Stimulated activated CD8-positive, alpha-beta memory T cell treated with anti-CD3 and anti-CD28 coated beads, Interleukin-4, amount 100 ng/mL, for 1 hour (primary cell): ENCODE data around the gene SDE2.
A peak's percentile ranks its signal among the peaks of the same experiment; 100 is the strongest.

Source experiments
- DNase-seq, 2 donors: peaks; one replicate each; pipeline ENCODE4 v3.0.0-alpha.2; 2020; ENCODE audit warnings: low read depth in 2 of 2, low spot score in 1 of 2

The SDE2 gene

GRCh38 chr1:225999227-225999911 is at the start of gene SDE2:
SDE2 (minus strand) TSS chr1:225999343; CDS start chr1:225999312, 31 bp downstream.
- peak; percentile 99 to 100 for DNase-seq

- no peak for DNase-seq
Measured at GRCh38 chr1:226048886-226049285, 49.7 kb upstream of the SDE2 start.

GRCh38 chr1:226047495-226047894 is 48.4 kb upstream of the SDE2 start:
- no peak for DNase-seq

- DNase-seq, result no peak
Measured at GRCh38 chr1:226046240-226046639, 47.1 kb upstream of the SDE2 start.

GRCh38 chr1:226044514-226045101 is 45.5 kb upstream of the SDE2 start:
- no peak for DNase-seq

GRCh38 chr1:226041419-226041818 is 42.3 kb upstream of the SDE2 start:
- no peak for DNase-seq

GRCh38 chr1:226038661-226039060 is 39.5 kb upstream of the SDE2 start:
- DNase-seq, result no peak

GRCh38 chr1:226035915-226036314 is 36.8 kb upstream of the SDE2 start:
- DNase-seq, result no peak

GRCh38 chr1:226034482-226034881 is 35.3 kb upstream of the SDE2 start:
- no peak for DNase-seq

GRCh38 chr1:226033991-226034390 is 34.8 kb upstream of the SDE2 start:
- no peak for DNase-seq

GRCh38 chr1:226033582-226033981 is 34.4 kb upstream of the SDE2 start:
- DNase-seq, result no peak

- no peak for DNase-seq
Measured at GRCh38 chr1:226029568-226030225, 30.6 kb upstream of the SDE2 start.

GRCh38 chr1:226029093-226029496 is 30.0 kb upstream of the SDE2 start:
- no peak for DNase-seq

GRCh38 chr1:226027538-226028217 is 28.5 kb upstream of the SDE2 start:
- no peak for DNase-seq

- no peak for DNase-seq
Measured at GRCh38 chr1:226026833-226027232, 27.7 kb upstream of the SDE2 start.

- DNase-seq, result no peak
Measured at GRCh38 chr1:226023735-226024134, 24.6 kb upstream of the SDE2 start.

- DNase-seq, result no peak
Measured at GRCh38 chr1:226021801-226022200, 22.7 kb upstream of the SDE2 start.

- DNase-seq, result no peak
Measured at GRCh38 chr1:226021401-226021800, 22.3 kb upstream of the SDE2 start.

GRCh38 chr1:226019572-226019971 is 20.4 kb upstream of the SDE2 start:
- no peak for DNase-seq

- no peak for DNase-seq
Measured at GRCh38 chr1:226017070-226017469, 17.9 kb upstream of the SDE2 start.

- DNase-seq, result no peak
Measured at GRCh38 chr1:226009650-226010044, 10.5 kb upstream of the SDE2 start.
